Breast epithelium (tissue), 4 donors: ENCODE measurements around the gene ZNF514. TPM values are rescaled to one million over a fixed set of nuclear protein-coding genes. Genes with fewer than 3 reads are reported as not detected.
"Not testable (repeated sequence)": the region's sequence is repeated elsewhere in the genome, so short reads cannot be mapped to it uniquely, and the experiment has no call there.

Experiments used
- DNase-seq, 2 donors: peaks; one replicate each; pipeline ENCODE4 v3.0.0-alpha.2; 2019; ENCODE audit warnings: low spot score in 2 of 2
- H3K27ac ChIP-seq, 2 donors: fragments of 200-600 bp; sonication (generic) in 1 of 2; one replicate each; pipeline ENCODE4 v1.5.1; 2016 to 2019; ENCODE audit warnings: mild to moderate bottlenecking in 1 of 2
- H3K27me3 ChIP-seq, 2 donors: fragments of 200-600 bp; sonication (generic) in 1 of 2; one replicate each; pipeline versions ENCODE4 v1.5.1 to v1.6.0; 2017 to 2019; ENCODE audit warnings: control low read depth in 1 of 2, mild to moderate bottlenecking in 1 of 2
- H3K36me3 ChIP-seq: fragments of 200-600 bp; one replicate; pipeline ENCODE4 v1.5.1; 2019
- H3K4me1 ChIP-seq, 2 donors: fragments of 200-600 bp; sonication (generic); one replicate each; pipeline ENCODE4 v1.5.1; 2016 to 2019; ENCODE audit warnings: control low read depth in 1 of 2
- H3K4me3 ChIP-seq, 3 donors: fragments of 200-600 bp; sonication (generic); 1 replicate in 2 of 3; 2 replicates in 1 of 3; pipeline ENCODE4 v1.5.1; 2016 to 2019; ENCODE audit warnings: mild to moderate bottlenecking in 3 of 3, moderate library complexity in 2 of 3
- H3K9me3 ChIP-seq, 2 donors: fragments of 200-600 bp; sonication (generic) in 1 of 2; one replicate each; pipeline ENCODE4 v1.5.1; 2016 to 2019; ENCODE audit warnings: control low read depth in 1 of 2
- CTCF ChIP-seq, 3 donors: fragments of 450-650 bp; IDR thresholded peaks; one replicate each; pipeline ENCODE4 v1.5.1; 2016 to 2017; ENCODE audit warnings: antibody characterized with exemption in 3 of 3, mild to moderate bottlenecking in 3 of 3, moderate library complexity in 3 of 3
- POLR2A ChIP-seq: fragments of 450-650 bp; IDR thresholded peaks from one replicate; pipeline ENCODE4 v1.6.1; 2016; ENCODE audit warnings: antibody characterized with exemption, mild to moderate bottlenecking, moderate library complexity
- POLR2AphosphoS5 ChIP-seq, 3 donors: sonication (generic); formaldehyde crosslinking; IDR thresholded peaks; one replicate each; pipeline ENCODE4 v1.6.1; 2017; ENCODE audit warnings: antibody characterized with exemption in 3 of 3
- intact Hi-C: fragments of 100-400 bp; cut with DNase I; formaldehyde crosslinking; loops from one replicate; pipeline ENCODE4 v1.15.1; 2023; ENCODE audit warnings: low total_unique reads
- total RNA-seq, 3 donors: library from RNA; depleted of rRNA; stranded (reverse); fragments of >200 nt; gene quantifications; one replicate each; pipeline ENCODE4 v1.1.0, GENCODE V29; 2016

ZNF514 gene
- total RNA-seq, 3 donors from 2014 or later = 18.7 to 36.1 (median 25.3) TPM

GRCh38 chr2:95106081-95106480 lies 53.6 kb downstream of the ZNF514 start:
- Histone ChIP-seq H3K4me3 (no peak overlapping the region), H3K9me3 (no peaks in the 10 kb centered on the region), H3K27me3 (no peaks in the 10 kb centered on the region), H3K4me1 (no peaks in the 10 kb centered on the region), H3K36me3 (peaks cover 14% of the 10 kb centered on the region), H3K27ac (no peak overlapping the region)
- intact Hi-C loops = no loop called here
- TF ChIP-seq POLR2A (no peak), POLR2AphosphoS5 (IDR thresholded peaks at IDR 0.05) (no peak), CTCF (IDR thresholded peaks at IDR 0.05) (no peak)
- DNase-seq = no peak

GRCh38 chr2:95104606-95105005 lies 55.0 kb downstream of the ZNF514 start:
- no peaks in the 10 kb centered on the region for H3K9me3 ChIP-seq
- TF ChIP-seq CTCF (IDR thresholded peaks at IDR 0.05) = no peak
- no peak for TF ChIP-seq POLR2A
- no peak for TF ChIP-seq POLR2AphosphoS5 (IDR thresholded peaks at IDR 0.05)
- no peaks in the 10 kb centered on the region for H3K27me3 ChIP-seq
- DNase-seq = no peak
- no peak overlapping the region for H3K4me3 ChIP-seq
- no peaks in the 10 kb centered on the region for H3K4me1 ChIP-seq
- no peak overlapping the region for H3K27ac ChIP-seq
- H3K36me3 ChIP-seq = peaks cover 14% of the 10 kb centered on the region
- intact Hi-C loops = no loop called here

GRCh38 chr2:95099910-95100309 lies 59.7 kb downstream of the ZNF514 start:
- no peak overlapping the region for H3K27ac ChIP-seq
- no peak for TF ChIP-seq POLR2AphosphoS5 (IDR thresholded peaks at IDR 0.05)
- TF ChIP-seq CTCF (IDR thresholded peaks at IDR 0.05) = no peak
- TF ChIP-seq POLR2A = no peak
- DNase-seq = no peak
- no peak overlapping the region for H3K4me3 ChIP-seq
- no peaks in the 10 kb centered on the region for H3K27me3 ChIP-seq
- H3K9me3 ChIP-seq = peaks cover 0 to 7% of the 10 kb centered on the region in 2 donors
- H3K4me1 ChIP-seq = no peaks in the 10 kb centered on the region
- intact Hi-C loops = no loop called here
- no peaks in the 10 kb centered on the region for H3K36me3 ChIP-seq

GRCh38 chr2:95098273-95098672 lies 61.4 kb downstream of the ZNF514 start:
- H3K9me3 ChIP-seq, H3K4me3 ChIP-seq, H3K27me3 ChIP-seq, H3K36me3 ChIP-seq, intact Hi-C loops, H3K4me1 ChIP-seq, DNase-seq, H3K27ac ChIP-seq: not testable (repeated sequence)

Other genes with a start within 250 kb of the ZNF514 start
- gene MAL, start 134.1 kb downstream of the ZNF514 start, total RNA-seq = 1 to 10 TPM in 1 of 3 donors, under 1 TPM in 1, not detected in 1; 0.32 to 2.3 TPM
- gene MRPS5, start 38.0 kb downstream of the ZNF514 start, total RNA-seq = 10 to 100 TPM; 37.4 to 54.4 (median 43.8) TPM
- 1 to 10 TPM; 2.4 to 8.2 (median 3.6) TPM for gene ZNF2, start 6.0 kb upstream of the ZNF514 start, total RNA-seq
- 1 to 10 TPM; 3.7 to 8.6 (median 6.9) TPM for gene ZNF892, start 47.7 kb upstream of the ZNF514 start, total RNA-seq
- gene PROM2, start 114.6 kb upstream of the ZNF514 start, total RNA-seq = 10 to 100 TPM in 2 of 3 donors, 1 to 10 TPM in 1; 1.4 to 48.8 (median 47.7) TPM
- 10 to 100 TPM; 14.4 to 30.1 (median 15.1) TPM for gene KCNIP3, start 137.5 kb upstream of the ZNF514 start, total RNA-seq
- 10 to 100 TPM; 19.3 to 50.1 (median 24.3) TPM for gene FAHD2A, start 242.9 kb upstream of the ZNF514 start, total RNA-seq